ENCODE measurements around the gene ETS1.

The ETS1 gene

GRCh38 chr11:128619540-128620308 is 32.4 kb upstream of the ETS1 start:
- no peak for DNase-seq (ENCODE audit: low read depth in 2 of 2, low spot score in 1 of 2)

- DNase-seq (ENCODE audit: low read depth in 2 of 2, low spot score in 1 of 2), result no peak
These were observed 31.6 kb upstream of the ETS1 start for GRCh38 chr11:128619007-128619406.

GRCh38 chr11:128618603-128619002 is 31.2 kb upstream of the ETS1 start:
- no peak for DNase-seq (ENCODE audit: low read depth in 2 of 2, low spot score in 1 of 2)

- DNase-seq (ENCODE audit: low read depth in 2 of 2, low spot score in 1 of 2), result no peak
These were observed 28.8 kb upstream of the ETS1 start for GRCh38 chr11:128616161-128616560.

GRCh38 chr11:128615612-128616011 is 28.3 kb upstream of the ETS1 start:
- no peak for DNase-seq (ENCODE audit: low read depth in 2 of 2, low spot score in 1 of 2)

GRCh38 chr11:128615076-128615475 is 27.7 kb upstream of the ETS1 start:
- no peak for DNase-seq (ENCODE audit: low read depth in 2 of 2, low spot score in 1 of 2)

GRCh38 chr11:128614026-128614425 is 26.7 kb upstream of the ETS1 start:
- no peak for DNase-seq (ENCODE audit: low read depth in 2 of 2, low spot score in 1 of 2)

GRCh38 chr11:128613300-128613995 is 26.1 kb upstream of the ETS1 start:
- no peak for DNase-seq (ENCODE audit: low read depth in 2 of 2, low spot score in 1 of 2)

GRCh38 chr11:128610721-128611617 is 23.6 kb upstream of the ETS1 start:
- peak in 1 of 2 donors; percentile 45 for DNase-seq (ENCODE audit: low read depth in 2 of 2, low spot score in 1 of 2)

GRCh38 chr11:128609785-128610184 is 22.4 kb upstream of the ETS1 start:
- DNase-seq (ENCODE audit: low read depth in 2 of 2, low spot score in 1 of 2), result no peak

- no peak for DNase-seq (ENCODE audit: low read depth in 2 of 2, low spot score in 1 of 2)
These were observed 21.5 kb upstream of the ETS1 start for GRCh38 chr11:128608746-128609407.

- DNase-seq (ENCODE audit: low read depth in 2 of 2, low spot score in 1 of 2), result no peak
These were observed 20.5 kb upstream of the ETS1 start for GRCh38 chr11:128607819-128608218.

GRCh38 chr11:128604723-128605122 is 17.4 kb upstream of the ETS1 start:
- no peak for DNase-seq (ENCODE audit: low read depth in 2 of 2, low spot score in 1 of 2)

- no peak for DNase-seq (ENCODE audit: low read depth in 2 of 2, low spot score in 1 of 2)
These were observed 16.5 kb upstream of the ETS1 start for GRCh38 chr11:128603752-128604414.

GRCh38 chr11:128603003-128603696 is 15.8 kb upstream of the ETS1 start:
- no peak for DNase-seq (ENCODE audit: low read depth in 2 of 2, low spot score in 1 of 2)

- no peak for DNase-seq (ENCODE audit: low read depth in 2 of 2, low spot score in 1 of 2)
These were observed 12.4 kb upstream of the ETS1 start for GRCh38 chr11:128599729-128600128.

GRCh38 chr11:128598506-128599150 is 11.3 kb upstream of the ETS1 start:
- no peak for DNase-seq (ENCODE audit: low read depth in 2 of 2, low spot score in 1 of 2)

GRCh38 chr11:128598096-128598495 is 10.7 kb upstream of the ETS1 start:
- no peak for DNase-seq (ENCODE audit: low read depth in 2 of 2, low spot score in 1 of 2)

- DNase-seq (ENCODE audit: low read depth in 2 of 2, low spot score in 1 of 2), result no peak
These were observed 9.9 kb upstream of the ETS1 start for GRCh38 chr11:128597209-128597608.

Data from stimulated activated CD8-positive, alpha-beta memory T cell treated with anti-CD3 and anti-CD28 coated beads, Interleukin-4, amount 100 ng/mL, for 1 hour (primary cell).